ENCODE results near the gene SYNJ2.
"Not testable (repeated sequence)": the region's sequence is repeated elsewhere in the genome, so short reads cannot be mapped to it uniquely, and the experiment has no call there.

SYNJ2 gene

GRCh38 chr6:157981395-157982101 lies at the start of gene SYNJ2:
TSS of gene SYNJ2 (plus strand) at chr6:157981863. CDS start at chr6:157981962, 99 bp downstream.
- DNase-seq, result peak; percentile 81

GRCh38 chr6:157935786-157936185 lies 45.9 kb upstream of the SYNJ2 start:
- no peak for DNase-seq

- DNase-seq, result no peak
Measured at GRCh38 chr6:157937318-157937717, 44.3 kb upstream of the SYNJ2 start.

- no peak for DNase-seq
Measured at GRCh38 chr6:157937916-157938315, 43.7 kb upstream of the SYNJ2 start.

GRCh38 chr6:157940375-157941036 lies 41.2 kb upstream of the SYNJ2 start:
- DNase-seq, result not testable (repeated sequence)

GRCh38 chr6:157941101-157941863 lies 40.4 kb upstream of the SYNJ2 start:
- DNase-seq, result no peak

GRCh38 chr6:157942351-157942750 lies 39.3 kb upstream of the SYNJ2 start:
- no peak for DNase-seq

- DNase-seq, result no peak
Measured at GRCh38 chr6:157943249-157943963, 38.3 kb upstream of the SYNJ2 start.

- DNase-seq, result no peak
Measured at GRCh38 chr6:157943964-157944283, 37.7 kb upstream of the SYNJ2 start.

GRCh38 chr6:157944983-157945931 lies 36.4 kb upstream of the SYNJ2 start:
- DNase-seq, result no peak

GRCh38 chr6:157946053-157946617 lies 35.5 kb upstream of the SYNJ2 start:
- no peak for DNase-seq

GRCh38 chr6:157946865-157947532 lies 34.7 kb upstream of the SYNJ2 start:
- DNase-seq, result no peak

GRCh38 chr6:157950899-157951298 lies 30.8 kb upstream of the SYNJ2 start:
- not testable (repeated sequence) for DNase-seq

GRCh38 chr6:157951828-157952227 lies 29.8 kb upstream of the SYNJ2 start:
- no peak for DNase-seq

- DNase-seq, result no peak
Measured at GRCh38 chr6:157952861-157953351, 28.8 kb upstream of the SYNJ2 start.

GRCh38 chr6:157953580-157954091 lies 28.0 kb upstream of the SYNJ2 start:
- no peak for DNase-seq

- no peak for DNase-seq
Measured at GRCh38 chr6:157954150-157955117, 27.2 kb upstream of the SYNJ2 start.

- no peak for DNase-seq
Measured at GRCh38 chr6:157955675-157956074, 26.0 kb upstream of the SYNJ2 start.

GRCh38 chr6:157956171-157956730 lies 25.4 kb upstream of the SYNJ2 start:
- no peak for DNase-seq

Measured in activated CD4-positive, alpha-beta T cell treated with anti-CD3 and anti-CD28 coated beads for 1 hour (primary cell).